ENCODE measurements around the gene EVI5L. TPM values are rescaled to one million over a fixed set of nuclear protein-coding genes. Genes with fewer than 3 reads are reported as not detected.
"Not testable (repeated sequence)": the region's sequence is repeated elsewhere in the genome, so short reads cannot be mapped to it uniquely, and the experiment has no call there.

The EVI5L gene
- total RNA-seq, 4 donors from 2014 or later: 17.5 to 24.6 (median 20.4) TPM

DNA sequence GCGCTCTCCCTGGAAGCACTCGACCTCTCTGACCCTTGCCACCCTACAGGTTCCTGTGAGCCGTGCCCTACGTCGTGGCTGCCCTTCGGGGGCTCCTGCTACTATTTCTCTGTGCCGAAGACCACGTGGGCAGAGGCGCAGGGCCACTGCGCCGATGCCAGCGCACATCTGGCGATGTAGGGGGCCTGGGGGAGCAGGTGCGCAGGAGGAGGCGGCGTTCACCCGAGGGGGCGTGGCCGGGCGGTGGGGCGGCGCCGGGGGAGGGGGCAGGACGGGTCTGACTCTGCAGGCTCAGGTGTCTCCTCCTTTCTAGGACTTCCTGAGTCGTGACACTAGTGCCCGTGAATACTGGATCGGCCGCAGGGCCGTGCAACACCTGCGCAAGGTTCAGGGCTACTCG lies 40.6 kb upstream of the EVI5L start:
- H3K36me3 ChIP-seq: no peaks in the 10 kb centered on the region
- no peak for TF ChIP-seq POLR2A (IDR thresholded peaks at IDR 0.05)
- TF ChIP-seq, protein P1, sequence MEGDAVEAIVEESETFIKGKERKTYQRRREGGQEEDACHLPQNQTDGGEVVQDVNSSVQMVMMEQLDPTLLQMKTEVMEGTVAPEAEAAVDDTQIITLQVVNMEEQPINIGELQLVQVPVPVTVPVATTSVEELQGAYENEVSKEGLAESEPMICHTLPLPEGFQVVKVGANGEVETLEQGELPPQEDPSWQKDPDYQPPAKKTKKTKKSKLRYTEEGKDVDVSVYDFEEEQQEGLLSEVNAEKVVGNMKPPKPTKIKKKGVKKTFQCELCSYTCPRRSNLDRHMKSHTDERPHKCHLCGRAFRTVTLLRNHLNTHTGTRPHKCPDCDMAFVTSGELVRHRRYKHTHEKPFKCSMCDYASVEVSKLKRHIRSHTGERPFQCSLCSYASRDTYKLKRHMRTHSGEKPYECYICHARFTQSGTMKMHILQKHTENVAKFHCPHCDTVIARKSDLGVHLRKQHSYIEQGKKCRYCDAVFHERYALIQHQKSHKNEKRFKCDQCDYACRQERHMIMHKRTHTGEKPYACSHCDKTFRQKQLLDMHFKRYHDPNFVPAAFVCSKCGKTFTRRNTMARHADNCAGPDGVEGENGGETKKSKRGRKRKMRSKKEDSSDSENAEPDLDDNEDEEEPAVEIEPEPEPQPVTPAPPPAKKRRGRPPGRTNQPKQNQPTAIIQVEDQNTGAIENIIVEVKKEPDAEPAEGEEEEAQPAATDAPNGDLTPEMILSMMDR (IDR thresholded peaks at IDR 0.05 in 4 of 5, conservative IDR thresholded peaks at IDR 0.05 in 1 of 5): no peak
- intact Hi-C loops (cut with DNase I; ENCODE audit: low total_unique reads) (no loop called here), in situ Hi-C loops (cut with MboI; ENCODE audit: low sequenced_read_pairs in 4 of 4) (no loop called here)
- H3K9me3 ChIP-seq: no peaks in the 10 kb centered on the region
- H3K4me3 ChIP-seq: no peak overlapping the region
- H3K27ac ChIP-seq: no peak overlapping the region
- no peaks in the 10 kb centered on the region for H3K4me1 ChIP-seq
- peaks cover 25 to 36% (median 30%) of the 10 kb centered on the region in 3 donors for H3K27me3 ChIP-seq
- DNase-seq: no peak
- ATAC-seq: no peak

DNA sequence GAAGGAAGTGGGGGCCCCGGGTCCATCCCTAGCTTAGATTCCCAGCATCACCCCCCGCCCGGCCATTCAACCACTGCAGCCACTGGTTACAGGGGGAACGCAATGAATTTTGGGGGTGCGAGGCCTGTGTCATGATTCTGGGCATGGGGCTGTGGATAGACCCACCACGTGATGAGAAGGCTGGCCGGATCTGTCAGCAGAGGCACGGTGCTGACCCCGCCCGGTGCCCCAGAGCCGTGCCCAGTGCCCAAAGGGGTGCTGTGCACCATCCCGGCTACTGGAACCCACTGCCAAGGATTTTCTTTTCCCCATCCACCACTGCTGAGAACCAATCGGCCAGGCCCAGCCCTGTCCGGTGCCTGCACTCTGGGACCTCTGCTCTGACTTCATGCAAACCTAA lies 39.6 kb upstream of the EVI5L start:
- in situ Hi-C loops (cut with MboI; ENCODE audit: low sequenced_read_pairs in 4 of 4): loop anchor here in 1 of 4 donors (10.0 kb wide), 1 partner anchor 226 kb away; no protein-coding TSS in a partner anchor
- no peaks in the 10 kb centered on the region for H3K9me3 ChIP-seq
- peaks cover 25 to 33% (median 30%) of the 10 kb centered on the region in 3 donors for H3K27me3 ChIP-seq
- H3K36me3 ChIP-seq: no peaks in the 10 kb centered on the region
- TF ChIP-seq, protein P1 (IDR thresholded peaks at IDR 0.05 in 4 of 5, conservative IDR thresholded peaks at IDR 0.05 in 1 of 5): no peak
- no peak for TF ChIP-seq POLR2A (IDR thresholded peaks at IDR 0.05)
- intact Hi-C loops (cut with DNase I; ENCODE audit: low total_unique reads): no loop called here
- no peaks in the 10 kb centered on the region for H3K4me1 ChIP-seq
- no peak overlapping the region for H3K27ac ChIP-seq
- DNase-seq (no peak), ATAC-seq (no peak)
- H3K4me3 ChIP-seq: no peak overlapping the region

DNA sequence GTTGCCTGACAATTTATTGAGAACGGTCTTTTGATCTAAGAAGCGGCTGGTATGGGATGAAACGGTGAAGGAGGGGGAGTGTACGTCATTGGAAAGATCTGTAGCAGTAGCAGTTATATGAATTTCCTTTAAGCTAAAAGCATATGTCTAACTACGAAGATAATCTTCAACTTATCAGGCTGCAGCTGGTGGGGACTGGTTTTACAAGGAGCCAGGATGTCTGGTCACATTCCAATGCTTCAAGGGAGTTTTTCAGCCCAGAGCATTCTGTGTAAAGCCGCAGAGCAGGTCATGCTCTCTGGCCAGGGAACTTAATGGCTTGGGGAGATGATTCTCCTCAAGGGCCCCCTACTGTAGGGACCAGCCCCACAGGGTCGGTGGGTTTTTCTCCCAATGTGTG lies 37.7 kb upstream of the EVI5L start:
- H3K27me3 ChIP-seq: peaks cover 23 to 36% (median 25%) of the 10 kb centered on the region in 3 donors
- DNase-seq (no peak), ATAC-seq (no peak)
- TF ChIP-seq POLR2A (IDR thresholded peaks at IDR 0.05): no peak
- TF ChIP-seq, protein P1 (IDR thresholded peaks at IDR 0.05 in 4 of 5, conservative IDR thresholded peaks at IDR 0.05 in 1 of 5): no peak
- in situ Hi-C loops (cut with MboI; ENCODE audit: low sequenced_read_pairs in 4 of 4): loop anchor here in 1 of 4 donors (10.0 kb wide), 1 partner anchor 227 kb away; no protein-coding TSS in a partner anchor
- no peak overlapping the region for H3K27ac ChIP-seq
- no peaks in the 10 kb centered on the region for H3K9me3 ChIP-seq
- intact Hi-C loops (cut with DNase I; ENCODE audit: low total_unique reads): no loop called here
- no peaks in the 10 kb centered on the region for H3K36me3 ChIP-seq
- no peak overlapping the region for H3K4me3 ChIP-seq
- H3K4me1 ChIP-seq: no peaks in the 10 kb centered on the region

DNA sequence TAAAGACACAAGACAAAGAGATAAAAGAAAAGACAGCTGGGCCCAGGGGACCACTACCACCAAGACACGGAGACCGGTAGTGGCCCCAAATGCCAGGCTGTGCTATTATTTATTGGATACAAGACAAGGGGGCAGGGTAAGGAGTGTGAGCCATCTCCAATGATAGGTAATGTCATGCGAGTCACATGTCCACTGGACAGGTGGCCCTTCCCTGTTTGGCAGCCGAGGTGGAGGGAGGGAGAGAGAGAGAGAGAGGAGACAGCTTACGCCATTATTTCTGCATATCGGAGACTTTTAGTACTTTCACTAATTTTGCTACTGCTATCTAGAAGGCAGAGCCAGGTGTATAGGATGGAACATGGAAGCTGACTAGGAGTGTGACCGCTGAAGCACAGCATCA lies 37.3 kb upstream of the EVI5L start:
- H3K9me3 ChIP-seq; H3K27ac ChIP-seq; intact Hi-C loops (cut with DNase I; ENCODE audit: low total_unique reads); H3K4me3 ChIP-seq; H3K36me3 ChIP-seq; DNase-seq; ATAC-seq; H3K4me1 ChIP-seq: not testable (repeated sequence)
- peaks cover 22 to 35% (median 23%) of the 10 kb centered on the region in 3 donors for H3K27me3 ChIP-seq
- in situ Hi-C loops (cut with MboI; ENCODE audit: low sequenced_read_pairs in 4 of 4): loop anchor here in 1 of 4 donors (10.0 kb wide), 1 partner anchor 228 kb away; no protein-coding TSS in a partner anchor

DNA sequence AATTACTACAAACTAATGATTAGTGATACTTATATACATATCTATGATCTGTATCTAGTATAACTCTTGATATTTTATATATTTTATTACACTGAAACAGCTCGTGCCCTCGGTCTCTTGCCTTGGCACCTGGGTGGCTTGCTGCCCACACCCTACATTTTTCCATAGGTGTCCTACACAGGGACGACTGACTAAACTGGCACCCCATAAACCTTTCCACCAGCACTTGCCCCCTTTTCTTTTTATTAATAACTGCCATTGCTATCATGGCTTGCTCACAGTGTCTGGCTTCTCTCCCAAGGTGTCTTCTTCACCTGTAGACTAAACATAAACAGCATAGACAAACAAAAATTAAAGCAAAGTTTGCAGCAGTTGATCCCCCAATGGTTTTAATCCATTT lies 36.5 kb upstream of the EVI5L start:
- no peaks in the 10 kb centered on the region for H3K36me3 ChIP-seq
- TF ChIP-seq, protein P1 (IDR thresholded peaks at IDR 0.05 in 4 of 5, conservative IDR thresholded peaks at IDR 0.05 in 1 of 5): no peak
- no peak for TF ChIP-seq POLR2A (IDR thresholded peaks at IDR 0.05)
- no peak for DNase-seq
- no peaks in the 10 kb centered on the region for H3K4me1 ChIP-seq
- no peak for ATAC-seq
- no peaks in the 10 kb centered on the region for H3K9me3 ChIP-seq
- intact Hi-C loops (cut with DNase I; ENCODE audit: low total_unique reads): no loop called here
- no peak overlapping the region for H3K4me3 ChIP-seq
- H3K27me3 ChIP-seq: peaks cover 18 to 37% (median 19%) of the 10 kb centered on the region in 3 donors
- in situ Hi-C loops (cut with MboI; ENCODE audit: low sequenced_read_pairs in 4 of 4): loop anchor here in 1 of 4 donors (10.0 kb wide), 1 partner anchor 229 kb away; no protein-coding TSS in a partner anchor
- H3K27ac ChIP-seq: no peak overlapping the region
